Measurements from ENCODE around the gene ATG5.

The ATG5 gene

DNA sequence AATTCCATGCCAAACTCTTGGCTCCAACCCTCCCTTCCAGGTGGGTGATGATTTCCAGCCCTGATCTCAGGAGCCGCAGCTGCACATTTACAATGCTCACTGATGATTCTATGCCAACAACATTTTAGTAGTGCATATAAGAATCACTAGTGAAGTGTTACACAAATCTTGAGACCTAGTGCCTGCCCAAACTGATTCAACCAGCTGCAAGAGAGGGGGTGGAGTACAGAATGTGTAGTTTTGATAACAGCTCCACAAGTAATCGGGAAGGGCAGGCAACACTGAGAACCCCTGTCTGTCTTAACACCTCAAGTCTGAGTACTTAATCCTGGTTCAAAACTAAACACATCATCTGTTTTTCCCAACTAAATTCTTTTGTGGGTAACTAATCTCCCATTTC, 147.8 kb downstream of the ATG5 start:
- no peak for DNase-seq

- DNase-seq, result no peak
Measured at GRCh38 chr6:106173124-106173879, 152.3 kb downstream of the ATG5 start.

DNA sequence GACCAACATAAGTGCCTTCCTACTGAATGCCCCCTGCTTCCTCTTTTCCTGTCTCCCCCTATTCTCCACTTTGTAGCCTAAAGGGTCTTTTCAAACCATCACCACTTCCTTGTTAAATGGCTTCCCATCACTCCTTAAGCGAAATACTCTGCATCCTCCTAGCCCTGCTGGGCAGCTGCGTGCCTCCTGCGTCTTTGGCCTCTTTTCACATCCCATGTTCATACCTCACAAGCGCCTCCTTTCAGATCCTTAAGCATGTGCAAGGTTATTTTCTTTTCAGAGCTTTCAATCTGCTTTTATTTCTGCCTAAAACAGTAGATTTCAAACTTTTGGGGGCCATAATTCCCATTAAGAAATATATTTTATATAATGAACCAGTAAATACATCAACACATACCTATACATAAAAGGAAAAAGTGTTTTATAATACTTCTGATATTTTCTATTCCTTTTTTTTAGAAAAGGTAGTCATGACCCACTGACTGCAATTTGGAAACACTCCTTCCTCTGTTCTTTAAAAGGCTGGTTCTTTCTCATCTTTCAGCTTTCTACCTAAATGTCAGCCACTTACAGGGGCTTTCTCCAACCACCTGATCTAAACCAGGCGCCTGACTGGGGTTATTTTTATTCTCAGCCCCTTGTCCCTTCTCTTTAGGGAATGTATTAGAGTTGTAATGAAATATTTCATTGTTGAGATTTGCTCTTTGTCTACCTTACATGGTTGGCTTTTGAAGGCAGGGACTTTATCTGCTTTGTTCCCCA, 155.3 kb downstream of the ATG5 start:
- no peak for DNase-seq

- no peak for DNase-seq
Measured at GRCh38 chr6:106169517-106169916, 156.0 kb downstream of the ATG5 start.

GRCh38 chr6:106168097-106168888, 157.3 kb downstream of the ATG5 start:
- peak; percentile 65 to 79 for DNase-seq

- DNase-seq, result no peak
Measured at GRCh38 chr6:106167096-106167814, 158.3 kb downstream of the ATG5 start.

DNA sequence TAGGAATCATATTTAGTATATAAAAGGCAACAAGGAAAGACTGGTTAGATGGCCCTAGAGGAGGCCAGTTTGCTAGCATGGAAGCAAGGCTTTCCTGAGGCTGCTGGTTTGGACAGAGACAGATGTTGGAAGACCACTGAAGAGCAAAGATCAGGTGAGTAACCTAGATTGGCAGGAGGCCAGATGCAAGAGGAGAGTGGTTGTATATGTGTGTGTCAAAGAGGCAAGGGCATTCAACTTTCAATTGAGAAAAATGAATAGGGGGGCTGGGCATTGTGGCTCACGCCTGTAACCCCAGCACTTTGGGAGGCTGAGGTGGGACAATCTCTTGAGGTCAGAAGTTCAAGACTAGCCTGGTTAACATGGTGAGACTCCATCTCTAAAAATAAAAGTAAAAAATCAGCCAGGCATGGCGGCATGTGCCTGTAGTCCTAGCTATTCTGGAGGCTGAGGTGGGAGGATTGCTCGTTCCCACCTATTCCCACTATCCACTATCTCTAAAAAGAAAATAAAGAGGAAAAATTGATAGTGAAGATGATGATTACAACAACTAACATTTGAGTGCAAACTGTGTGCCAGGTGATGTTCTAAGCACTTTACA, 159.6 kb downstream of the ATG5 start:
- no peak for DNase-seq

GRCh38 chr6:106163966-106164877, 161.3 kb downstream of the ATG5 start:
- DNase-seq, result no peak

GRCh38 chr6:106163446-106163965, 162.1 kb downstream of the ATG5 start:
- DNase-seq, result no peak

GRCh38 chr6:106162921-106163320, 162.6 kb downstream of the ATG5 start:
- DNase-seq, result no peak

GRCh38 chr6:106161893-106162292, 163.7 kb downstream of the ATG5 start:
- DNase-seq, result no peak

DNA sequence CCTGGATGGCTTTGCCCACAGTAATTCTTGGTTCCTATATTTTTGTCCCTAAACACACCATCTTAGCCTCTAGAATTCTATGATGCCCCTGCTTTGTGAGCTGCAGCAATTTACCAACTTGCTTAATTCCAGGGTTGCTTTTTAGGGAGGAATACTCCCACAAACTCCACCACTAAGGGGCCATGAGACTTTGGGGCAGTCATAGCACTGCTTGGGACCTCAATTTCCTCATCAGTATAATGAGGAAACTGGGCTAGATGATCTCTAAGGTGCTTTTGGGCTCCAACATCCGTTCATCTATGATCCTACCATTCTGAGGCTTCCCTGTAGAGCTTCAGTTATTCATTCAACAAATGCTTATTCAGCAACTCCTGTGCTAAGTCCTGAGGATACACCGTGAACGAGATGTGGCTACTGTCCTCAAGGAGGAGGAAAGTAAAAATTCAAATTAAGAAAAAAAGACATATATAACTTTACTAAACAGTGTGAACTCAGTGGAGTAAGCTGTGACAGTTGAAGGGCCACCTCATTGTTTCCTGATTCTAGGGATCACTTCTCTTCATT, 164.2 kb downstream of the ATG5 start:
- no peak for DNase-seq

GRCh38 chr6:106160189-106160588, 165.4 kb downstream of the ATG5 start:
- no peak for DNase-seq

DNA sequence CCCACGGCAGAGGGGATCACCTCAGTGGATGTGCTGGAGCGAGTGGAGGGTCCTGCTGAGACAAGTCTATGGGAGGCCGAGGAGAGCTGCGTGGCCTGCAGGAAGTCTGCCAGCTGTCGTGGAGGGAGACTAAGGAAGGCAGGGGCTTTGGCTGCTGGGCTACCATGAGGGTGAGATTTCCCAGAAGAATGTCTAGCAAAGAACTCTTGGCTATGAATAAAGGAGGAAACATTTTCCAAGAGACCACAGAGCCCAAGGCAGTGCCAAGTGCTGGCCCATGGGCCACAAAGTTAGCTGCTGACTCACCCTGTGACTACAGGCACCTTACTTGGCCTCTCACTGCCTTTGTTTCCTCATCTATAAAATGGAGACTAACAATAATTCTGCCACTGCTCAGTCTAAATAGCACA, 166.0 kb downstream of the ATG5 start:
- DNase-seq, result no peak

- DNase-seq, result no peak
Measured at GRCh38 chr6:106158816-106159215, 166.7 kb downstream of the ATG5 start.

GRCh38 chr6:106156863-106157262, 168.7 kb downstream of the ATG5 start:
- no peak for DNase-seq

DNA sequence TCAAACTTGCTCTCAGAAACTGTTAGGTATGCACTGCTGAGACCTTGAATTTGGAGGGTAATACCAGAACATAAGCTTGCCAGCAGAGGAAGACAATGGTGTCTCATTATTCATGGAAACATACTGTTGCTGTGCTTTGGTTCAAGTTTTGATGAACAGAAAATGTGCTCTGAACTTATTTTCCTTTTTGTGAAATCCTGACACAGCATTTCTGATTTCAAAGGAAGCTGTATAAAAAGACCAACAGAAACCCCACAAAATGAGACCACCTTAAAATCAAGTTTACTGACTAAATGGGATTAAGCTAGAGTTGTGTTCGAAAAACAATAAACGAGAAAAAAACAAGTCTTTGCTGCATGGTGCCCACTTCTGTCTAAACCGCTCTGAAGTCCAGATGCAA, 169.1 kb downstream of the ATG5 start:
- no peak for DNase-seq

- no peak for DNase-seq
Measured at GRCh38 chr6:106155219-106155830, 170.2 kb downstream of the ATG5 start.

GRCh38 chr6:106154326-106154725, 171.2 kb downstream of the ATG5 start:
- no peak for DNase-seq

DNA sequence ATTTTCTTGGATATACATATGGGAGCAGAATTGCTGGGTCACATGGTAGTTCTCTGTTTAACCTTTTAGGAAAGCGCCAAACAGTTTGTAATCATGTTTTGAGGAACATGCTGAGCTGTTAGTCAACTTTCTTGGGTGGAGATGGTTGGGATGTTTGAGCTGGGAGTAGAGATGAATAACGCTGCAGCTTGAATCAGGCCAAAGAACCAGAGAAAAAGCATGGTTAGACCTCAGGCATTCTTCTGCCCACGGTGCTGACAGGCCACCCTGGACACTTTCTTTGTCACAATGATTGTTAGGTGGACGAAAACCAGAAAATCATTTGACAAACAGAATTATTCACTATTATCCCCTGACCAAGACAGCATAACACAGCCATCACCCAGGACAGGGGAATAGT, 172.6 kb downstream of the ATG5 start:
- DNase-seq, result no peak

Data from cerebellar nuclear complex (tissue), 1 donor.